Right lobe of liver (tissue), 6 donors: ENCODE results near the gene KCNQ1. TPM values are rescaled to one million over a fixed set of nuclear protein-coding genes. Genes with fewer than 3 reads are reported as not detected.

Source experiments
- ATAC-seq, 4 donors: fragments of 200-7000 bp; cut with Tn5 transposase; one replicate each; pipeline ENCODE4 v1.9.1; 2020; ENCODE audit warnings: mild to moderate bottlenecking in 4 of 4, moderate library complexity in 4 of 4
- DNase-seq, 3 donors: peaks; one replicate each; pipeline ENCODE4 v3.0.0-alpha.2; 2020
- H3K27ac ChIP-seq, 3 donors: fragments of 200-600 bp; one replicate each; pipeline ENCODE4 v1.8.0; 2022
- H3K27me3 ChIP-seq, 2 donors: fragments of 200-600 bp; one replicate each; pipeline ENCODE4 v1.8.0; 2022
- H3K36me3 ChIP-seq, 4 donors: fragments of 200-600 bp; sonication (generic) in 1 of 4; one replicate each; pipeline versions ENCODE4 v1.5.1 to v1.8.0; 2017 to 2022; ENCODE audit warnings: control low read depth in 1 of 4
- H3K4me1 ChIP-seq, 4 donors: fragments of 200-600 bp; sonication (generic) in 1 of 4; one replicate each; pipeline versions ENCODE4 v1.5.1 to v1.8.0; 2017 to 2022; ENCODE audit warnings: control low read depth in 1 of 4
- H3K4me3 ChIP-seq, 3 donors: fragments of 200-600 bp; one replicate each; pipeline ENCODE4 v1.8.0; 2022
- H3K9me3 ChIP-seq, 4 donors: fragments of 200-600 bp; sonication (generic) in 1 of 4; one replicate each; pipeline versions ENCODE4 v1.5.1 to v1.8.0; 2017 to 2022; ENCODE audit warnings: control low read depth in 1 of 4
- CTCF ChIP-seq, 4 donors: fragments of 200-600 bp in 3 of 4; fragments of 450-650 bp in 1 of 4; IDR thresholded peaks; one replicate each; pipeline versions ENCODE4 v1.5.1 to v1.8.0; 2016 to 2022; ENCODE audit warnings: antibody characterized with exemption in 4 of 4, mild to moderate bottlenecking in 2 of 4
- POLR2A ChIP-seq: fragments of 450-650 bp; IDR thresholded peaks from one replicate; pipeline ENCODE4 v1.6.1; 2017; ENCODE audit warnings: antibody characterized with exemption, mild to moderate bottlenecking
- WGBS: methylation state at CpG from one replicate; pipeline ENCODE4 v1.1.6; 2018; ENCODE audit warnings: low coverage, low lambda C conversion rate; ENCODE audit not compliant: insufficient coverage; ENCODE audit errors: missing lambda C conversion rate; 5-methylcytosine and 5-hydroxymethylcytosine counted together
- intact Hi-C, 2 donors: fragments of 100-400 bp; cut with DNase I; formaldehyde crosslinking; loops; one replicate each; pipeline versions ENCODE4 v1.11.2 to v1.14.1; 2022
- total RNA-seq, 6 experiments: library from RNA; depleted of rRNA in 2 of 6; stranded (reverse); fragments of >200 nt in 2 of 6; fragmentation: NEBNext Ultra II Directional in 3 of 6; extraction: Animal tissue kit (Norgen Biotek cat#: 25700) in 3 of 6; gene quantifications; one replicate each; pipeline versions ENCODE4 v1.1.0 to v1.2.4, GENCODE V29; 2016 to 2023
- donor health status: DM: no; HTN: yes; CAD: no.
- donor health status: DM: no; HTN: no; CAD: no.
- donor health status: DM: no; HTN: no; CAD: no.
- donor health status: DM: no; HTN: yes; CAD: no.
- donor health status: DM: no; HTN: yes; CAD: no.

Gene KCNQ1
- total RNA-seq, 6 experiments from 2014 or later: 0.61 to 2.4 (median 1.8) TPM

GRCh38 chr11:2839395-2839943 lies 394.7 kb downstream of the KCNQ1 start:
- no peaks in the 10 kb centered on the region for H3K36me3 ChIP-seq
- no peaks in the 10 kb centered on the region for H3K9me3 ChIP-seq
- H3K27ac ChIP-seq: no peak overlapping the region
- TF ChIP-seq POLR2A (no peak), CTCF (IDR thresholded peaks at IDR 0.05) (no peak)
- DNase-seq: no peak
- WGBS: 41% methylated on average over 7 of the region's 23 CpGs
- H3K27me3 ChIP-seq: no peaks in the 10 kb centered on the region
- no peak overlapping the region for H3K4me3 ChIP-seq
- H3K4me1 ChIP-seq: no peaks in the 10 kb centered on the region
- intact Hi-C loops: no loop called here
- no peak for ATAC-seq

GRCh38 chr11:2841411-2842190 lies 396.8 kb downstream of the KCNQ1 start:
- H3K4me1 ChIP-seq: no peaks in the 10 kb centered on the region
- WGBS: 0% methylated on average over 1 of the region's 26 CpGs
- no peaks in the 10 kb centered on the region for H3K9me3 ChIP-seq
- H3K27ac ChIP-seq: no peak overlapping the region
- H3K4me3 ChIP-seq: no peak overlapping the region
- intact Hi-C loops: no loop called here
- TF ChIP-seq POLR2A: no peak
- no peak for TF ChIP-seq CTCF (IDR thresholded peaks at IDR 0.05)
- no peaks in the 10 kb centered on the region for H3K27me3 ChIP-seq
- ATAC-seq: no peak
- no peak for DNase-seq
- H3K36me3 ChIP-seq: no peaks in the 10 kb centered on the region

GRCh38 chr11:2842876-2843275 lies 398.1 kb downstream of the KCNQ1 start:
- no peaks in the 10 kb centered on the region for H3K9me3 ChIP-seq
- no peaks in the 10 kb centered on the region for H3K27me3 ChIP-seq
- H3K27ac ChIP-seq: no peak overlapping the region
- TF ChIP-seq CTCF (IDR thresholded peaks at IDR 0.05) (no peak), POLR2A (no peak)
- no peaks in the 10 kb centered on the region for H3K36me3 ChIP-seq
- H3K4me1 ChIP-seq: no peaks in the 10 kb centered on the region
- no peak overlapping the region for H3K4me3 ChIP-seq
- intact Hi-C loops: no loop called here
- no CpG with 5 or more reads among the region's 16 CpGs for WGBS
- DNase-seq (no peak), ATAC-seq (no peak)

GRCh38 chr11:2843551-2843950 lies 398.7 kb downstream of the KCNQ1 start:
- Histone ChIP-seq H3K9me3 (no peaks in the 10 kb centered on the region), H3K4me3 (no peak overlapping the region), H3K36me3 (no peaks in the 10 kb centered on the region), H3K27ac (no peak overlapping the region), H3K27me3 (no peaks in the 10 kb centered on the region), H3K4me1 (no peaks in the 10 kb centered on the region)
- ATAC-seq (no peak), DNase-seq (no peak)
- no peak for TF ChIP-seq CTCF (IDR thresholded peaks at IDR 0.05)
- no peak for TF ChIP-seq POLR2A
- intact Hi-C loops: no loop called here
- 79% methylated on average over 12 of the region's 14 CpGs for WGBS
